Measurements from ENCODE around the gene NIN.
"Not testable (repeated sequence)": the region's sequence is repeated elsewhere in the genome, so short reads cannot be mapped to it uniquely, and the experiment has no call there.

Gene NIN

DNA sequence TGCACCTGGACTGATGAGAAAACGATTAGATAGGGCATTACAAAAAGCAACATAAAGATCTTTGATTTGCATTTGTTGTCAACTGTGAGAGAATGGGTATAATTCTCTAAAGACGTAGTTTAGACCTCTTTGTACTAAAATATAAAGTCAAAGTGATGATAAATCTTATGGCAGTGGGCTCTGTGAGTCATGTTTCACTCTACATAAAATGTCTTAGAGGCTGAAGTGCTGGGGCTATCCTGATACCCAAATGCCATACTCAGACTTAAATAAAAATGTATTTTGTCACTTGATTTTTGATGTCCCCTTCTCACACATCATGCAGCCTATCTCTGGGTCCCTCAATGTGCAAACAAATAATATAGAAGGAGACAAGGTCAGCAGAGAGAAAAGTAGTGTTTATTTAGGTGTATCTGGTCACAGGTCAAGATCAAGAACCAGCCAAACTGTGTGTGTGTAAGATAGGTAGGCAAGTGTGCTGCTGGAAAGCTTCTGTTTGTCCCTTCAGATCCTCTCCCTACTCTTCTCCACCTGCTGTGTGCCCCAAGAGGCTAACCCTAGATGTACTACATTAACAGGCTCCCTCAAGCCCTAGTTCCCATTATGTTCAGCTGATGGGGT is 7.0 kb upstream of the NIN start:
- DNase-seq (ENCODE audit: low spot score) = no peak

DNA sequence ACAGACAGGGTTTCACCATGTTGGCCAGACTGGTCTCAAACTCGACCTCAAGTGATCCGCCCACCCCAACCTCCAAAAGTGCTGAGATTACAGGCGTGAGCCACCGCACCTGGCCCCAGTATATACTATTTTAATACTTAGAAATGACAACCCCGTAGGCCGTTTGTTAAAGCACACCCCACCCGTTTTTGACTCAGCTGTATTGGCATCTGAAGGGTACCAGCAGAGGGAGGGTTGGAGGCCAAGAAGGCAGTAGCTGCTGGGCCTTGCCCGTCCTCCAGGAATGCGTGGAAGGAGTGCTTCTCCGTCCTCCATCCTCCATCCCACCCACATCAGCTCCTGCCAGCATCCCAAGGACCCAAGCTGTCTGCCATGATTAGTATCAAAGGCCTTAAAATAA is 6.3 kb upstream of the NIN start:
- DNase-seq (ENCODE audit: low spot score) = no peak

DNA sequence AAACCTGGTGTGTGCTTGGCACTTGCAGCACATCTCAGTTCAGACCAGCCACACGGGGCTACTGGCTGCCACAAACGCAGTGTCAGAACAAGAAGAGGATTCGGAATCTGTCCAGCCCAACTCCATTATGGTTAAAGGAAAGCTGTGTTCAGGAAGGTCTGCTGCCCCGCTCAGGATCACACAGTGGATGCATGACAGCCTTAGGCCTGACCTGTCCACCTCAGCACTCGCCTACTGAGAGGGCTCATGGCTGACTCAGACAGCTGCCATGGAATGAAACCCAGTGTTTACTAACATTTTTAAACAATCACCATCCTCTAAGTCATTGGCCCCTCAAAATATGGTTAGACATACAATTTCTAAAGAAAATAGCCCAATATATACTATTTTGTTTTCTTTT is 5.6 kb upstream of the NIN start:
- no peak for DNase-seq (ENCODE audit: low spot score)

DNA sequence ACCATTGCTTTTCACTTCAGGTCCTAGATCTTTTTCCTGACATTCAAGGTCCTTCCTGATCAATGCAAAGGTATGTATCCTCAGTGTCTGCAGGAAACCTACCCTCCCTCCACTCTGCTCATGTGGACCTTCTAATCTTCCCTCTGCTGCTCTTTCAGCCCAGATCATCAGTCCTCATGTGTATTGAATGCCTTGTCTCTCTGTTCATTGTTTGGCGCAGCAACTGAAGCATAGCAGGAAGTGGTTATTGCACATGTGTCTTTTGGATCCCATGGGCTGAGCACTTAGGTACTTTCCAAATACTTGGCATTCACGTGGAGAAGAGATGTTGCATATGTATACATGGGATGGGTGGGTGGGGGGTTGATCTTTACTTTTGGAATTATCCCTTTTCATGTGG is 4.3 kb upstream of the NIN start:
- no peak for DNase-seq (ENCODE audit: low spot score)

DNA sequence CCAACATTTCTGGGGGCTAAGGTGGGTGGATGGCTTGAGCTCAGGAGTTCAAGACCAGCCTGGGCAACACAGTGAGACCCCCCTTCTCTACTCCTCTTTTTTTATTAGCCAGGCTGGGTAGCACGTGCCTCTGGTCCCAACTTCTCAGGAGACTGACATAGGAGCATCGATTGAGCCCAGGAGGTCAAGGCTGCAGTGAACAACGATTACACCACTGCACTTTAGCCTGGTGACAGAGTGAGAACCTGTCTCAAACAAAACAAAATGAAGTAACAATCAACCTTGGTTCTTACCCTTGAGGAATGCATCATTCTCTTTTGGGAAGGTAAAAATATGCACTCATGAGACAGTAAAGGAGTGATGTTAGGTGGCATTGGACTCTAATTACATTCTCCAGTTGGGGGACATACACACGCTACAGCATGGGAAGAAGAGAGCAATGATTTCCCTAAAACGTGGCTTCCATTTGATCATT is 3.9 kb upstream of the NIN start:
- no peak for DNase-seq (ENCODE audit: low spot score)

DNA sequence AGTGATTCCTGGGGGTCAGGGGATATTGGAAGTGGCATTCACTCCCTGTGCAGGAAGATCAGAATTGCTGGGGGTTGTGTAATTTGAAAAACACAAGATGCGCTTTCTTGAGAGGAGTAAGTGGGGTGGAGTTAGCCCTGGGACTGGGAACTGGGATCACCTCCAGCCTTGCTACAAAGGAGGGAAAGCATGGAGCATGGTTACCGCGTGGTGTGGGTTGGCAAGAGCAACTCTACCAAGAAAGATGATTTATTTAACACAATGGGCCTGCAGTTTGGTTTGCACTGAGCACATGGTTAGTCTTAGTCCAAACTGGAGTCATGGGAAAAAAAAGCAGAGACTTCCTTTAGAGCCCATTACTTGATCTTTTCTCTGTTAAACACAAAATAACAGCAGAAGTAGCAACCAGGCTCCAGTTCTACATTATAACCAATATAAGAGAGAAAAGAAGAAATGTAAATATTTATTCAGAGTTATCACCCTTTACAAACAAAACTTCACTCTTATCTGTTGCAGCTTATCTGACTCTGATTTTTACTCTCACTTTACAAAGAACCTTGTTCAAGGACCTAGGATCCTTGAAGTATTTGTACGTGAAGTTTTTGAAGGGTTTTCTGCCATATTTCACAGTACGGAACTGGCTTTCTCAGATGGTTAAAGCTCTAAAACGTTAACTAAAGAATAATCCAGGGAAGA is 2.1 kb upstream of the NIN start:
- DNase-seq (ENCODE audit: low spot score) = no peak

DNA sequence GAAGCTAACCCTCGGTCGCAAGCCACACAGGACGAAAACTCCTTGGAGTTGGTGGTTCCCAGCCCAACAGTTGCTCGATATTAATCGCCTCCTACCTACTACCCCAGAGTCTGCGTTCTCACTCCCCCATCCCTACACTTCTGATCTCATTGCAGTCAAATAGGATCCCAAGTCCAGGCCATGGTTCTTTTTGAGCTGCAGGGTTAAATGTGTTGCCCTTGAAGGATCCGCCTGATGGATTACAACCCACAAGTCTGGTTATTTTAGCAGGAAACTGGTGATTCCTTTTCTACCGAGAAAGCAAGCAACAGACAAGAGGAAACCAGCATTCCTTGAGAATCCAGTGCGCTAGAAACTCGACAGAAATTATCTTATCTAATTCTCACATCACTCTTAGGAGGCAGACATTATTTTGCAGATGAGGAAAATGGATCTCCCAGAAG is 785 bp upstream of the NIN start:
- no peak for DNase-seq (ENCODE audit: low spot score)

DNA sequence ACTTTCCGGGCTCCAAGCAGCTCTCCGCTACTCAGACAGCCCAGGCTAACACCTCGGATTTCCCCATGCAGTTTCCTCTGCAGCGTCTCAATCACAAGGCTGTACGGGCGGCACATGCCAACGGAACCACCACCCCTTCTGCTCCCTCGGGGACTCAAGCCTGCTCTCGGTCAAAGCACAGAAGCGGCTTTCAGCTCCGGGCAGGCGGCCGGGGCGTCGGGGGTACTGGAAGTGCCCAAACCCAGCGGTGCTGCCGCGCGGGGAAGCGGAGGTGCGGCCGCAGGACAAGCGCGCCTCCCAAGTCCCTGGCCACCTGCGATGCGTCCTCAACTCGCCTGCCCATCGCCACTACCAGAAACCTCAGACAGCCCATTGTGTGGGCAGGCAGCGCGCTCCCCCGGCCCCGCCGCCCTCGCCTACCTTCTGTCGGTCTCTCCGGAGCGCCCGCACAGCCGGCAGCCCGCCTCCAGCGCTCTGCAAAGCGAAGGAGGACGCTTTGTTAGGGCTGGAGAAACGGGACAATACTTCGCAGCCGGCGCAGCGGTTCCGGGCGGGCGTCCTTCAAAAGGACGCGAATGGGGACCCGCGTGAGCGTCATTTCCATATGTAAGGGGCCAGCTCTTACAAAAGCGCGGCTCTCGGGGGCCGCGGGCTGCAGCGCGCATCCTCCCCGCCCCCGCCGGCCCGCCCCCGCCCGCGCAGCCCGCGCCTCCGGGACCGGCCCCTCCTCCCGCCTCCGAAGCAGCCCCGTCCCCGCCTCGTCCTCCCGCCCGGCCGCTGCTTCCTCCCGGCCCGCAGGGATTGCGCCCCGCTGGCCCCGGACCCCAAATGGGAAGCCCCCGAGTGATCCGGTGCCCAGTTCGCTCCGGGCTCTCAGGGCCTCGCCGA is 674 bp downstream of the NIN start:
- peak; percentile 48 for DNase-seq (ENCODE audit: low spot score)

DNA sequence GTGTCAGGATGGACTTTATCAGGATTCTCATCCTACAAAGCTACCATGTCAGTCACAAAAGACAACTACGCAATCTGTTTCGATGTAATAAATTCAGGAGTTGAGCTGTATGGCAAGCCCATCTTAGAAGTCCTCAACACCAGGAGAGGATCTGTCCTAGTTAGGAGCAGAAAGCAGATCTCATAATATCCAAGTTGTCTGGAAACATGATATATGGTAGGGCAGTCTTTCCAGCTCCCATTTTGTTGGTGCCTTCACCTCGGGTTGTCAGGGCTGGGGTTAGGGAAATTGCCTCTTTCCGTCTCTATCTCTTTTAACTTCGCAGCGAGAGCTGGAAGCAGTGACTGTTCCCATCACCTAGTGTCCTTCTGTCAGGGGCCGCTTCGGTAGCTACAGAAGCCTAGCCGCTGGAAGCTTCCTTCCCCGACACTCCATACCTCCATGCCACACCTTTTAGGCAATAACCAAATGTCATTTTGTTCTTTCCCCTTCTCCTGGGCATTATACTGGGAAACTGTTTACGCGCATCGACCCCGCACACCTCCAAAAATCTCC is 1.4 kb downstream of the NIN start:
- no peak for DNase-seq (ENCODE audit: low spot score)

DNA sequence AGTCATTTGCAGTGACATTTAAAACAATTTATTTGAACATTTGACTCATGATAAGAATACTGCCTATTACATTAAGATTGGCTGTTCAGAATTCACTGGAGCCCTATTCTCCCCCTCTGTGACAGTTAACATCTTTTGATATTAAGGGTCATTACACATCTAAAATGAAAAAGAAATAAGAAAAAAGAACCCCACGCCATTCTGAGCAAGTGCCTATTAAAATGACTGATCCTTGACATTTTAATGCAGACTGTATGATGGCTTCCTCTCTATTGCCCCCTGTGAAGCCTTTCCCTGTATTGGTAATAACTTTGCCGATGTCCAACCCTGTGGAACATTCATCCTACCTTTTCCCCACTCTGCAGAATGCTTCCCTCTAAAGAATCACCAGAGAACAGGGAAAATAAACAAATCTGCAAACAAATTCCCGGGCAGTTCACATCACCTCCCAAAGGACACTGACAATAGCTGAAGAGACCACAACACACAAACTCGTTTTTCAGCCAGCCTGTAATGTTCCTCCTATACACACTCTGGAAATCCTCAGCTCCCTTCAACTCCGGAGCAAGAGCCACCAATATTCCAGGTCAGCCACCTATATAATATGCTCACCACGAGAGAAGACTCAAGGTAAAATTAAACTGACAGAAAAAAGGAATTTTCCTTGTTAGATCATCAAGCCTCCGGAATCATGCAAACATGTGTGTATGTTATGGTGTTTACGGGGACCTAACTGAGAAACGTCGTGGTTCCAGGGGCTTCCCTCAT is 2.1 kb downstream of the NIN start:
- DNase-seq (ENCODE audit: low spot score) = no peak

DNA sequence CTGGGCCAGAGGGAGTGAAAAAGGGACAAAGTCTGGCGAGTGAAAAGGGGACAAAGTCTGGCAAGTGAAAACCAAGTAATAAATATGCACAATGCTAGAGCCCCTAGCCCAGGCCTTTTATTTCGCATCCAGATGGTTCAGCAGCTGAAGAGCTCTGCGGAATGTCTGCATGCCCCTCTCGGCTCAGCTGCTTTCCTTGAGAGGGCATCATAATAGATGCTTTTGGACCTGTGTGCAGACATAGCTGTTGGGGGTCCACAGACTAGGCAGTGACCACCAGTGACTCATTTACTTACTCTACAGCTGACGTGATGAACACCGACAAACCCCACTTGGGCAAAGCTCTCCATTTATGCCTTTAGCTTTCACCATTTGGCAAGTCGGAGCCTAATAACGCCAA is 4.3 kb downstream of the NIN start:
- no peak for DNase-seq (ENCODE audit: low spot score)

DNA sequence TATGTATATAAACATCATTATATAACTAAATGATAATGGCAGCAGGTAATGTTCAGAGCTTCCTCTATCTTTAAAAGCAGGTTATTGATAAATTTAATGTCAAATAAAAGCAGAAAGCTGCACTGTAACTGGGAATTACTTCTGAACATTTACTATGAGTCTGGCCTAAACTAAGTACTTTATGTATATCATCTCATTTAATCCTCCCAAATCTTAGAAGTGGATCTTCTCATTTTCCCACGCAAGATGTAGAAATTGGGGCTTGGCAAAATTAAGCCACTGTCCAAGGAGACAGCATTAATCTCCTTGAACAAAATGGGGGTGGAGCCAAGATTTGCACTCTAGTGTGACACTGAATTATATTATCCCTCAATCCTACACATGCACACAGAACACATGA is 5.7 kb downstream of the NIN start:
- no peak for DNase-seq (ENCODE audit: low spot score)

DNA sequence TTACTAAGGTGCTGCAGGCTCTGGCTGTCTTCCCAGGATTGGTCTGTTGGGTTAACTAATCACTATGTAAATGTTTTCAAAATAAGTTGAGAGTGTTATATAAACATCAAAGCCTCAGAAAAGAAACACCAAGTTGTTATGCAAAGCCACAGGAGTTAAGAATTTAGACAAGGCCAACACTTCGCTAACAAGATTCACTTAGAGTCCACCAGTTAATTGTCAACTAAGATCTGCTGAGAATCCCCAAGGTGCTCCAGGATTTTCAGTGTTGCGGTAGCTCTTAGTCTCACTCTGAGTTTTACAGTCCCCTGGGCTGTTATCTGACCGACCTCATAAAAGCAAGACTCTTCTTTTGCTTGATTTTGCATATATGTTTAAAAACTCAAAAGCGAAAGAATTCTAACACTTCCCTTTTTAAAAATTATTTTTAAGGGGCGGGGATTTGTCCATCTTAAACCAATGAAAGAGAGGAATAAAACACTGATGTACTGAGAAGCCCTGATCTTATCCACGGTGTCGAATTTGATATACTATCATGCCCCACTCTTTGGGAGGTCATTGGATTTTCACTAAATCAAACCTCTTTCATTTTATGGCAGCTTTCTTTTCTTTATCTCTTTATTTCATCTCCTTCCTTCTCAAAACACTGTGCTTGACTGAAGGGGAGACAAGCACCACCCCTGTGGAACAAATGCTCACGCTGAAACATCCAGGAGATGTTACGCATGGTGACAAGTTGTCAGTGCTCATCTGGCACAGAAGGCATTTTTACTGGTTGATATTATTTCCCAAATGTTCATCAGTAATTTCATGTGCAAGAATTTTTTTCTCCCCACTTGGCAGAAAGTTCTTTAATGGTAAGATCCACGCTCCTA is 7.0 kb downstream of the NIN start:
- no peak for DNase-seq (ENCODE audit: low spot score)

DNA sequence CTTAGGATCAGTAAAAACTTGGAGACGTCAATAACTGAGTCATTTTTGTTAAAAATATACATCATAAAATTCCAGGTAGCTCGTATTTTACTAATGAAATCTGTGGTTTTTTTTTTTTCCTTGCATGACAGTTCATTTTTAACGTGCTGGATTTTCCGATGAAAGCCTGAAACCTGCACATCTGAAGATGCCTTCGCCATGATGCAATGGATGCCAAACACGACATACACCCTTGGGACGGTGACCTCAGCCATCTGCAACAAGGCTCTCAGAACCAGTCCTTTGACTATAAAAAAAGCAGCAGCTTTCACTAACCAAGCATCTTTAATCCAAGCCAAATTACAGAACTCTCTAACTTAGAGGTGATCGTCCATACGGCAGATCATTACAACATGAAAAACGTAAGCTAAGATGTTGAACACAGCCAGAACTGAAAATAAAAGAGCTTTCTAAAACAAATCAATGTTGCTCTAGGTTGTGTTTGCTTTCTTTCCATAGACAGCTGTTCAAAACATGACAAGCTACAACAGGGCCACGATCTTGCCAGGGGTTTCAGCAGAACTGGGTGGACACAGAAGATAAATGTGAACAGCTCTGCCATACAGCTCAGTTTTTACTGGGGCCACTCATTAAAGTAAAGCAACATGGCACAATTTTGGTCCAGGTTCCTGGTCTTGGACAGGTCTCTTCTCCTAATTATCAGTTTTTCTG is 7.8 kb downstream of the NIN start:
- DNase-seq (ENCODE audit: low spot score) = peak; percentile 66

DNA sequence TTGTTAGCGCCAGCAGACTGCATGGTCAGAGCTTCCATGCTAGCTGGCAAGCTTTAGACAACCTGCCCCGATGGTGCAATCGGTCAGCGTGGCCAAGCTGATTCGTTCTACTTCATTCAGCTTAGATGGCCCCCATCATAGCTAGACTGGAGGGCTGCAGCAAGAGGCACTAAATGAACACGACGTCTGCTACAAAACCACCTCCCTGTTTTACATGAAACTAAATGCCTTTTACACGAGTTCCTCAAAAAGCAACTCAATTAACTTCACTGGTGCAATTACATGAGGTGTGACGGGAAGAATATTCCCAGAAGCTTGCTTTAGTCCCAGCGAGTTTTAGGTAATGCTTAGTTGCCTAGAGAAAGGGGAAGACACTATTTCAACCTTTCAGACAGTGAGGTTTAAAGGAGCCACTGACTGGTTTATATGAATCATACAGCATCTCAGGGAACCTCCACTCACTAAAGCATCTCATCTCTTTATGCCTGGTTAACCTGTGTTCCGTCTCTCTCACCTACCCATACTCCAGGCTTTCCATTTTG is 8.4 kb downstream of the NIN start:
- DNase-seq (ENCODE audit: low spot score) = no peak

DNA sequence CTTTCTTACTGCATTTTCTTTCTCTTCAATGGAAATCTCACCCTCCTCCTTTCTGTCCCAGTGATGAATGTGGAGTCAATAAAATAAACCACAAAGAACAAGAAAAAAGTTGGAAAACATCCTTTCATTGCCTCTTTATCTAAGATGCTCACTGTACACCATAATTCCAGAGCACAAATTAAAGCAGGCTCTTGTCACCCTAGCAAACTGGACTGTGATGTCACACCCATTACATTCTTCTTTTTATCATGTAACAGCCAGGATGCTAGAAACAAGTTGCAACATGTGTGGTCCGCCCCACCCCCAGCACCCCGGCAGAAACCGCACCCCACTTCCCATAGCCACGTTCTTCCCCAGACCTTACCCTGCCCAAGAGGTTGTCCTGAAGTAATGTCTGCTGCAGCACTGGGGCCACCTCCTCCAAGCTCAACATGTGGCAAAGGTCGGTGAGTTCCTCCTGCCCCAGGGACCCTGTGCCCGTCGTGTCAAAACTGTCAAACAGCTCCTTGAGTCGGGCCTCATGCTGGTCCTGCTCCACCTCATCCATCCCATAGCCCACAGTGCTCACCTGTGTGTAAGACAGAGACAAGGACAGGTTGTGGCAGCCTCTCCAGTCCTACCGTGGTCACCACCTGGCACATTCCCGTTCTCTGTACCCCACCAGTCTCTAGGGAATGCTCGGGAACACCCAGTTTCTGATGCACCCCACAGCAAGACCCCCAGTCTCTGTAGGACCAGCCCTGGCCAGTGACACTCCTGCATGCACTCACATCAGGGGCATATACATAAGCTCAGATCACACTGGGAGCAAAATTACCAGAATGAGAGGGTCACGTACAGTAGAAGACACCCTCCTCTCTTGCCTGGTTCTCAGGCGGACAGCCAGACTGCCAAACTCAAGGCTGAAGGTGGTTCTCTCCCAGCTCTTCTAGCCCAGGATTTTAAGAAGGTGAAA is 9.2 kb downstream of the NIN start:
- no peak for DNase-seq (ENCODE audit: low spot score)

DNA sequence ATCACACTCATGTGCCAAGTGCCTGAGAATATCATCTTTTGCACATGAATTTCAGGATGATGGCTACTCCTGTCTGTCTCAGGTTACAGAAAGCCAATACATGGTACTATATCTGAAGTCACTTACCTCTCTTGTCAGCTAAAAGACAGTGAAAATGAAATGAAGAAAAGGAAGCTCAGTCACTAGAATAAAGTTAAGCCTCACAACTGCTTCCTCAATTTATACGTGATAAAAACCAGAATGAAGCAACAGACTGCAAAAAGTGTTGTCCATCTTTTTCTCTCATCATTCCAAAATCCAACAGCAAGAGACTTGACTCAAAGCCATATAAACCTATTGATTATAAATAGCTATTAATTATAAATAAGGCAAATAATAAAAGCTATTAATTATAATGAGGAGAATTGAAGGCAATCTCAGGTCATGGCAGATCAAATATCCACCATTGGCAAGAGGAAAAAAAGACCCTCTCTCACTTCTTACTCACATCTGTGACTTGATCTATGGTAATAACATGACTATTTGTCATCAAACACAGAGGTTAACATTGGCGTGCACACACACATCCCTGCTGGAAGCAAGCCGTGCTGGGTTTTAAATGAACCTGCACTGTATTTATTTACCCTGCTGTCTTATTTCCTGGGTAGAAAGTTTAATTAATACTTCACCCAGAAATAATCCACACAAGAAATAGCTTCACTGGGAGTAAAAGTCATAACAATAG is 10.0 kb downstream of the NIN start:
- DNase-seq (ENCODE audit: low spot score) = no peak

DNA sequence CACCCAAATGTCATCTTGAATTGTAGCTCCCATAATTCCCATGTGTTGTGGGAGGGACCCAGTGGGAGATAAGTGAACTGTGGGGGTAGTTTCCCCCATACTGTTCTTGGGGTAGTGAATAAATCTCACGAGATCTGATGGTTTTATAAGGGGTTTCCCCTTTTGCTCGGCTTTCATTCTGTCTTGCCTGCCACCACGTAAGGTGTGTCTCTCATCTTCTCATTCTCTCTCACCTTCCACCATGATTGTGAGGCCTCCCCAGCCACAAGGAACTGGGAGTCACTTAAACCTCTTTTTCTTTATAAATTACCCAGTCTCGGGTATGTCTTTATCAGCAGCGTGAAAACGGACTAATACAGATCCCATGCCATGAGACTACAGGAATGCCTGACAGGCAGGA is 11.7 kb downstream of the NIN start:
- DNase-seq (ENCODE audit: low spot score) = not testable (repeated sequence)

Measured in AG20443 (cell line).